ENCODE measurements around the gene UBALD2. TPM values are rescaled to one million over a fixed set of nuclear protein-coding genes. Genes with fewer than 3 reads are reported as not detected.

UBALD2 gene
- total and polyA plus RNA-seq, 2 of the 4 experiments (the other 2 are of a cell fraction), result 0.90 to 12.1 TPM

- TF ChIP-seq, protein P1, sequence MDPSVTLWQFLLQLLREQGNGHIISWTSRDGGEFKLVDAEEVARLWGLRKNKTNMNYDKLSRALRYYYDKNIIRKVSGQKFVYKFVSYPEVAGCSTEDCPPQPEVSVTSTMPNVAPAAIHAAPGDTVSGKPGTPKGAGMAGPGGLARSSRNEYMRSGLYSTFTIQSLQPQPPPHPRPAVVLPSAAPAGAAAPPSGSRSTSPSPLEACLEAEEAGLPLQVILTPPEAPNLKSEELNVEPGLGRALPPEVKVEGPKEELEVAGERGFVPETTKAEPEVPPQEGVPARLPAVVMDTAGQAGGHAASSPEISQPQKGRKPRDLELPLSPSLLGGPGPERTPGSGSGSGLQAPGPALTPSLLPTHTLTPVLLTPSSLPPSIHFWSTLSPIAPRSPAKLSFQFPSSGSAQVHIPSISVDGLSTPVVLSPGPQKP (IDR thresholded peaks at IDR 0.05; ENCODE audit: borderline replicate concordance, low read depth, low read length), result no peak
- TF ChIP-seq MAZ (IDR thresholded peaks at IDR 0.05; ENCODE audit: borderline replicate concordance, low read depth, low read length), result no peak
Measured at GRCh38 chr17:76277300-76278267, 12.4 kb downstream of the UBALD2 start (continued).

Measured in IMR-90 (cell line).